HepG2 (cell line): ENCODE measurements around the gene CDC6. TPM values are rescaled to one million over a fixed set of nuclear protein-coding genes. Genes with fewer than 3 reads are reported as not detected.

Source experiments
- ATAC-seq: fragments of 200-7000 bp; cut with Tn5 transposase; 3 replicates; pipeline ENCODE4 v1.9.1; 2020; ENCODE audit warnings: mild to moderate bottlenecking, moderate library complexity
- BruUV-seq: library from RNA; stranded (reverse); fragments of 400-500 nt; replicated peaks from 2 replicates; lab custom pipeline; 2021; lab: Mats Ljungman, UMichigan
- CTCF ChIA-PET: fragments of 300-600 bp; formaldehyde crosslinking; extraction: SDS; loops from one replicate; lab custom pipeline; 2021; ENCODE audit warnings: low total read pairs, inconsistent platforms, low intra/inter-chr PET ratio; lab: Yijun Ruan, JAX
- POLR2A ChIA-PET: fragments of 350-600 bp; sonication (Branson Sonifier 250); formaldehyde crosslinking; loops from one replicate; lab custom pipeline; 2020; ENCODE audit warnings: antibody characterized with exemption, inconsistent platforms; lab: Yijun Ruan, JAX
- DNase-seq: peaks from one replicate; pipeline ENCODE4 v3.0.0-alpha.2; 2015; ENCODE audit warnings: low spot score
- FAIRE-seq: peaks from 3 replicates; lab custom pipeline; 2011; peaks lifted over from hg19 to GRCh38; lab: Jason Lieb, UNC
- H2AFZ ChIP-seq: one replicate; pipeline ENCODE4 v1.6.1; 2011; ENCODE audit warnings: low read length, inconsistent platforms
- H3K27ac ChIP-seq: fragments of 300-600 bp; 3 replicates; pipeline ENCODE4 v1.8.0; 2011; ENCODE audit warnings: mixed run types, mild to moderate bottlenecking, mixed read lengths, low read length, inconsistent platforms; ENCODE audit not compliant: insufficient read depth; ENCODE audit errors: extremely low read length
- H3K27me3 ChIP-seq, 2 experiments: fragments of 200-600 bp in 1 of 2; 2 replicates in 1 of 2; 3 replicates in 1 of 2; pipeline versions ENCODE4 v1.6.0 to v1.8.0; 2011; ENCODE audit warnings: low read length in 2 of 2, mild to moderate bottlenecking in 2 of 2, moderate library complexity in 2 of 2, inconsistent platforms in 1 of 2; ENCODE audit not compliant: insufficient read depth in 2 of 2, control insufficient read depth in 1 of 2
- H3K36me3 ChIP-seq, 2 experiments: fragments of 200-600 bp in 1 of 2; replicated peaks in 1 of 2; 2 replicates in 1 of 2; 3 replicates in 1 of 2; pipeline versions ENCODE4 v1.5.1 to v1.8.0; 2011; ENCODE audit warnings: low read length in 2 of 2, inconsistent platforms in 1 of 2; ENCODE audit not compliant: insufficient read depth in 2 of 2, control insufficient read depth in 1 of 2
- H3K4me1 ChIP-seq: 2 replicates; pipeline ENCODE4 v1.5.1; 2012; ENCODE audit warnings: low read length, inconsistent platforms; ENCODE audit not compliant: insufficient read depth
- H3K4me2 ChIP-seq: 2 replicates; pipeline ENCODE4 v1.6.0; 2011; ENCODE audit warnings: low read depth, low read length, inconsistent platforms
- H3K4me3 ChIP-seq, 3 experiments: fragments of 200-600 bp in 1 of 3; sonication (generic), shearing (Covaris generic) in 1 of 3; replicated peaks in 1 of 3; 2 replicates each; pipeline ENCODE4 v1.5.1; 2011 to 2016; ENCODE audit warnings: low read length in 3 of 3, inconsistent platforms in 2 of 3, low read depth in 2 of 3, mild to moderate bottlenecking in 2 of 3, control low read depth in 1 of 3, mixed read lengths in 1 of 3; ENCODE audit not compliant: insufficient read depth in 1 of 3
- H3K79me2 ChIP-seq: one replicate; pipeline ENCODE4 v1.6.1; 2011; ENCODE audit warnings: low read length, inconsistent platforms; ENCODE audit not compliant: insufficient read depth
- H3K9ac ChIP-seq: 2 replicates; pipeline ENCODE4 v1.6.0; 2011; ENCODE audit warnings: mild to moderate bottlenecking, low read depth, low read length, inconsistent platforms; ENCODE audit not compliant: insufficient read depth
- H3K9me3 ChIP-seq: 2 replicates; pipeline ENCODE4 v1.5.1; 2012; ENCODE audit warnings: mild to moderate bottlenecking, low read length
- H4K20me1 ChIP-seq: 2 replicates; pipeline ENCODE4 v1.6.0; 2011; ENCODE audit warnings: inconsistent platforms, mild to moderate bottlenecking, low read length, moderate library complexity; ENCODE audit not compliant: insufficient read depth
- ARNT ChIP-seq: fragments of 450-650 bp; IDR thresholded peaks from 2 replicates; pipeline ENCODE4 v1.6.1; 2017
- ATF5 ChIP-seq: sonication (generic); formaldehyde crosslinking; IDR thresholded peaks from 2 replicates; pipeline ENCODE4 v1.4.0; 2020; ENCODE audit warnings: mild to moderate bottlenecking, low read depth, missing genetic modification reagents
- CBX1 ChIP-seq: IDR thresholded peaks from one replicate; pipeline ENCODE4 v1.6.1; 2016; ENCODE audit warnings: antibody characterized with exemption, low read depth
- CHD2 ChIP-seq: IDR thresholded peaks from 2 replicates; pipeline ENCODE4 v1.6.1; 2011; ENCODE audit warnings: low read depth, low read length, improper control_type of control experiment
- GABPB1 ChIP-seq: IDR thresholded peaks from 2 replicates; pipeline ENCODE4 v1.6.1; 2016; ENCODE audit warnings: mild to moderate bottlenecking, missing genetic modification reagents, moderate library complexity, missing compliant biosample characterization
- HOXA5 ChIP-seq: sonication (generic); formaldehyde crosslinking; IDR thresholded peaks from 2 replicates; pipeline ENCODE4 v1.4.0; 2020; ENCODE audit warnings: missing genetic modification reagents
- KAT8 ChIP-seq: IDR thresholded peaks from 2 replicates; pipeline ENCODE4 v1.6.1; 2016; ENCODE audit warnings: missing genetic modification reagents, missing compliant biosample characterization
- KDM4B ChIP-seq: sonication (generic); formaldehyde crosslinking; IDR thresholded peaks from 2 replicates; pipeline ENCODE4 v1.4.0; 2020; ENCODE audit warnings: missing genetic modification reagents
- LBX2 ChIP-seq: sonication (generic); formaldehyde crosslinking; IDR thresholded peaks from 2 replicates; pipeline ENCODE4 v1.5.0; 2020; ENCODE audit warnings: missing genetic modification reagents, mild to moderate bottlenecking, borderline replicate concordance
- MAX ChIP-seq: IDR thresholded peaks from 2 replicates; pipeline ENCODE4 v1.6.1; 2012; ENCODE audit warnings: inconsistent platforms
- NCOA5 ChIP-seq: sonication (generic); formaldehyde crosslinking; IDR thresholded peaks from 2 replicates; pipeline ENCODE4 v1.4.0; 2020; ENCODE audit warnings: missing genetic modification reagents
- NR0B2 ChIP-seq: sonication (generic); formaldehyde crosslinking; IDR thresholded peaks from 2 replicates; pipeline ENCODE4 v1.4.0; 2020; ENCODE audit warnings: mild to moderate bottlenecking, missing genetic modification reagents
- POGZ ChIP-seq: sonication (generic); formaldehyde crosslinking; IDR thresholded peaks from 2 replicates; pipeline ENCODE4 v1.4.0; 2020; ENCODE audit warnings: mild to moderate bottlenecking, missing genetic modification reagents
- PREB ChIP-seq: sonication (generic); formaldehyde crosslinking; IDR thresholded peaks from 2 replicates; pipeline ENCODE4 v1.4.0; 2020; ENCODE audit warnings: missing genetic modification reagents
- SKI ChIP-seq: fragments of 450-650 bp; IDR thresholded peaks from one replicate; pipeline ENCODE4 v1.6.1; 2018; ENCODE audit warnings: mild to moderate bottlenecking; ENCODE audit not compliant: partially characterized antibody
- SMYD3 ChIP-seq: sonication (generic); formaldehyde crosslinking; IDR thresholded peaks from 2 replicates; pipeline ENCODE4 v1.8.1; 2023; ENCODE audit warnings: mild to moderate bottlenecking, missing genetic modification reagents
- TOE1 ChIP-seq: sonication (generic); formaldehyde crosslinking; IDR thresholded peaks from 2 replicates; pipeline ENCODE4 v1.4.0; 2020; ENCODE audit warnings: mild to moderate bottlenecking, missing genetic modification reagents
- TRIM22 ChIP-seq: fragments of 450-650 bp; IDR thresholded peaks from 2 replicates; pipeline ENCODE4 v1.6.1; 2017
- ZNF264 ChIP-seq: sonication (generic); formaldehyde crosslinking; IDR thresholded peaks from 2 replicates; pipeline ENCODE4 v1.4.0; 2020; ENCODE audit warnings: missing genetic modification reagents
- ZNF33B ChIP-seq: sonication (generic); formaldehyde crosslinking; IDR thresholded peaks from 2 replicates; pipeline ENCODE4 v1.5.1; 2020; ENCODE audit warnings: mild to moderate bottlenecking, missing genetic modification reagents
- ZNF563 ChIP-seq: sonication (generic); formaldehyde crosslinking; IDR thresholded peaks from 2 replicates; pipeline ENCODE4 v1.8.0; 2022; ENCODE audit warnings: mild to moderate bottlenecking, moderate library complexity, missing genetic modification reagents
- ZNF569 ChIP-seq: sonication (generic); formaldehyde crosslinking; IDR thresholded peaks from 2 replicates; pipeline ENCODE4 v1.5.0; 2020; ENCODE audit warnings: mild to moderate bottlenecking, missing genetic modification reagents, moderate library complexity, borderline replicate concordance
- ZNF781 ChIP-seq: sonication (generic); formaldehyde crosslinking; IDR thresholded peaks from 2 replicates; pipeline ENCODE4 v1.5.1; 2020; ENCODE audit warnings: borderline replicate concordance, mild to moderate bottlenecking, missing genetic modification reagents; ENCODE audit errors: not compliant biosample characterization
- WGBS: methylation state at CpG from one replicate; pipeline ENCODE4 v1.1.6; 2017; ENCODE audit warnings: low lambda C conversion rate; 5-methylcytosine and 5-hydroxymethylcytosine counted together
- in situ Hi-C: cut with HindIII; loops from 2 replicates; pipeline ENCODE4 v1.10.0; 2017; ENCODE audit warnings: low pct_unique_long_range_greater_than_20kb; ENCODE audit not compliant: extremely low pct_ligation_motif_present
- intact Hi-C: fragments of 100-400 bp; cut with micrococcal nuclease; formaldehyde crosslinking; loops from one replicate; pipeline ENCODE4 v1.10.0; 2022; ENCODE audit not compliant: unreplicated experiment
- polyA plus RNA-seq, 8 experiments: library from polyadenylated mRNA; depleted of rRNA in 3 of 8; stranded (reverse) in 7 of 8; unstranded in 1 of 8; fragments of >200 nt; fragmentation: Illumina TruSeq in 4 of 8; extraction: Trizol in 4 of 8; gene quantifications; 2 replicates each; pipeline versions ENCODE4 v1.2.1 to v1.2.3, GENCODE V29; 2011 to 2016; ENCODE audit warnings: low read depth in 4 of 8, missing spikeins in 1 of 8, mixed read lengths in 1 of 8; ENCODE audit not compliant: insufficient read depth in 1 of 8
- total RNA-seq, 5 experiments: library from RNA; depleted of rRNA; stranded (reverse); fragments of >200 nt; fragmentation: Illumina TruSeq; extraction: Trizol; gene quantifications; 2 replicates each; pipeline ENCODE4 v1.2.3, GENCODE V29; 2016; ENCODE audit warnings: low read depth in 1 of 5

Gene CDC6
- total and polyA plus RNA-seq, 2 of the 13 experiments (the other 11 are each of a cell fraction or from before 2014, with no cell fraction given) = 17.4 to 114 TPM

GRCh38 chr17:40327735-40328385 lies 40.2 kb downstream of the CDC6 start:
- H3K4me3 ChIP-seq = no peak overlapping the region
- intact Hi-C loops = no loop called here
- FAIRE-seq (no peak), DNase-seq (no peak), ATAC-seq (no peak)
- no peak overlapping the region for H2AFZ ChIP-seq
- H3K27ac ChIP-seq = no peak overlapping the region
- peaks cover 80% of the 10 kb centered on the region for H3K4me1 ChIP-seq
- H3K79me2 ChIP-seq = peaks cover 19% of the 10 kb centered on the region
- BruUV-seq = no TSS peak
- no peak overlapping the region for H3K9ac ChIP-seq
- no peaks in the 10 kb centered on the region for H3K9me3 ChIP-seq
- WGBS = 50% methylated on average over 3 of the region's 3 CpGs
- H3K27me3 ChIP-seq = no peaks in the 10 kb centered on the region
- CTCF ChIA-PET = interaction anchor here (0.6 kb wide), 1 partner anchor 176 kb away, joined by 3 read pairs; no protein-coding TSS in a partner anchor
- in situ Hi-C loops = no loop called here
- H3K4me2 ChIP-seq = no peak overlapping the region
- peaks cover 36% of the 10 kb centered on the region for H4K20me1 ChIP-seq
- POLR2A ChIA-PET = interaction anchor here (0.7 to 5.3 kb wide), 5 partner anchors 9 to 26 kb away, joined by 3 to 48 read pairs (median 3); no protein-coding TSS in a partner anchor
- H3K36me3 ChIP-seq = peaks cover 0 to 6% of the 10 kb centered on the region in 2 experiments; a peak in 1 of 5 replicates
- TF ChIP-seq KAT8 (CRISPR knock-in tag) (no peak), SMYD3 (no peak), ARNT (no peak), LBX2 (CRISPR knock-in tag) (no peak), ZNF781 (CRISPR knock-in tag) (no peak), NCOA5 (CRISPR knock-in tag) (no peak), ZNF264 (CRISPR knock-in tag) (no peak), ZNF33B (no peak), HOXA5 (CRISPR knock-in tag) (no peak), GABPB1 (CRISPR knock-in tag) (no peak), PREB (no peak), MAX (peak; percentile 57), ZNF563 (CRISPR knock-in tag) (no peak), ATF5 (CRISPR knock-in tag) (no peak), CHD2 (no peak), SKI (no peak), KDM4B (CRISPR knock-in tag) (no peak), TOE1 (CRISPR knock-in tag) (no peak), TRIM22 (no peak), POGZ (CRISPR knock-in tag) (0 out of 2 replicates have a peak, but pooled peaks have one; percentile 6), NR0B2 (CRISPR knock-in tag) (0 out of 2 replicates have a peak, but pooled peaks have one; percentile 30), ZNF569 (CRISPR knock-in tag) (no peak), CBX1 (no peak)
